Lung (tissue), 12 donors: Measurements from ENCODE around the gene TMEM129. TPM values are rescaled to one million over a fixed set of nuclear protein-coding genes. Genes with fewer than 3 reads are reported as not detected.

Source experiments
- ATAC-seq: fragments of 200-7000 bp; cut with Tn5 transposase; one replicate; pipeline ENCODE4 v1.9.1; 2020; ENCODE audit warnings: moderate number of reproducible peaks; ENCODE audit not compliant: insufficient read depth, low FRiP score
- DNase-seq, 3 donors: peaks; one replicate each; pipeline ENCODE4 v3.0.0-alpha.2; 2013 to 2017
- H3K27ac ChIP-seq, 2 donors: one replicate each; pipeline ENCODE4 v1.5.1; 2013; ENCODE audit warnings: mild to moderate bottlenecking in 2 of 2, moderate library complexity in 2 of 2, control low read depth in 1 of 2, inconsistent platforms in 1 of 2, low read depth in 1 of 2, low read length in 1 of 2
- H3K27me3 ChIP-seq, 3 donors: one replicate each; pipeline ENCODE4 v1.5.1; 2013; ENCODE audit warnings: low read length in 2 of 3; ENCODE audit not compliant: control insufficient read depth in 3 of 3, insufficient read depth in 3 of 3
- H3K36me3 ChIP-seq, 4 donors: one replicate each; pipeline ENCODE4 v1.5.1; 2013; ENCODE audit warnings: low read length in 4 of 4, mild to moderate bottlenecking in 1 of 4, moderate library complexity in 1 of 4; ENCODE audit not compliant: control insufficient read depth in 4 of 4, insufficient read depth in 4 of 4
- H3K4me1 ChIP-seq, 5 donors: one replicate each; pipeline ENCODE4 v1.5.1; 2013; ENCODE audit warnings: low read length in 5 of 5, mild to moderate bottlenecking in 2 of 5, moderate library complexity in 1 of 5; ENCODE audit not compliant: control insufficient read depth in 5 of 5, insufficient read depth in 5 of 5
- H3K4me3 ChIP-seq: one replicate; pipeline ENCODE4 v1.5.1; 2013; ENCODE audit warnings: mild to moderate bottlenecking, control low read depth, moderate library complexity
- H3K9ac ChIP-seq, 2 donors: one replicate each; pipeline ENCODE4 v1.5.1; 2013; ENCODE audit warnings: low read length in 2 of 2, control low read depth in 1 of 2; ENCODE audit not compliant: insufficient read depth in 1 of 2
- H3K9me3 ChIP-seq, 4 donors: one replicate each; pipeline ENCODE4 v1.5.1; 2013; ENCODE audit warnings: low read length in 3 of 4, mild to moderate bottlenecking in 1 of 4, moderate library complexity in 1 of 4; ENCODE audit not compliant: control insufficient read depth in 4 of 4, insufficient read depth in 3 of 4
- CTCF ChIP-seq: IDR thresholded peaks from 2 replicates; pipeline ENCODE4 v1.5.1; 2012; ENCODE audit warnings: mild to moderate bottlenecking; ENCODE audit errors: control extremely low read depth, extremely low read depth
- WGBS, 2 donors: extraction: QIAGEN DNeasy Blood & Tissue Kit; methylation state at CpG; one replicate each; pipeline ENCODE4 v1.1.7; 2013; 5-methylcytosine and 5-hydroxymethylcytosine counted together
- polyA plus RNA-seq, 2 donors: library from polyadenylated mRNA; stranded (reverse); fragments of 200-250 nt; gene quantifications; one replicate each; pipeline ENCODE4 v1.2.1, GENCODE V29; 2013
- total RNA-seq, 2 donors: library from RNA; depleted of rRNA in 1 of 2; stranded (reverse); fragments of >200 nt in 1 of 2; gene quantifications; one replicate each; pipeline ENCODE4 v1.2.1, GENCODE V29; 2014 to 2021
- donor health status: control.
- donor health status: control.
- donor health status: Bipolar disorder and iron deficiency.
- donor health status: healthy.
- donor health status: DM: yes; HTN: yes; CAD: no.

TMEM129 gene
- total and polyA plus RNA-seq, 4 donors: 16.6 to 45.2 (median 37.8) TPM

GRCh38 chr4:1684506-1685234 lies 36.5 kb downstream of the TMEM129 start:
- peak overlapping the region; percentile 44 for H3K4me3 ChIP-seq
- no peak overlapping the region for H3K9ac ChIP-seq
- peaks cover 0 to 14% (median 4%) of the 10 kb centered on the region in 5 donors for H3K4me1 ChIP-seq
- no peaks in the 10 kb centered on the region for H3K36me3 ChIP-seq
- TF ChIP-seq CTCF: no peak
- DNase-seq (no peak), ATAC-seq (no peak)
- no peaks in the 10 kb centered on the region for H3K9me3 ChIP-seq
- 26 to 46% methylated on average over 50 to 66 of the region's 66 CpGs for WGBS, 2 donors
- H3K27ac ChIP-seq: peak overlapping the region; percentile 3 to 72
- no peaks in the 10 kb centered on the region for H3K27me3 ChIP-seq

- 0 to 1% methylated on average over 67 to 118 of the region's 118 CpGs for WGBS, 2 donors
- Histone ChIP-seq H3K27ac (peak within 1 kb of the TSS; percentile 79 to 92), H3K36me3 (no peaks in the 10 kb centered on the region), H3K9ac (peak within 1 kb of the TSS in 1 of 2 donors; percentile 46), H3K4me3 (peak within 1 kb of the TSS; percentile 57), H3K27me3 (no peaks in the 10 kb centered on the region), H3K4me1 (peaks cover 0 to 14% (median 4%) of the 10 kb centered on the region in 5 donors), H3K9me3 (no peaks in the 10 kb centered on the region)
- TF ChIP-seq CTCF: no peak
- ATAC-seq (peak; percentile 94), DNase-seq (peak; percentile 86 to 93 (median 92))
These were observed 37.2 kb downstream of the TMEM129 start, which contains the start of gene FAM53A for GRCh38 chr4:1683736-1684505. FAM53A (minus strand) TSS chr4:1684313; CDS start chr4:1668741, 15,572 bp downstream.

- DNase-seq (peak; percentile 21 to 57 (median 44)), ATAC-seq (no peak)
- H3K4me3 ChIP-seq: peak overlapping the region; percentile 57
- 5 to 6% methylated on average over 13 of the region's 13 CpGs for WGBS, 2 donors
- no peaks in the 10 kb centered on the region for H3K27me3 ChIP-seq
- no peak for TF ChIP-seq CTCF
- H3K4me1 ChIP-seq: peaks cover 0 to 14% (median 4%) of the 10 kb centered on the region in 5 donors
- peak overlapping the region; percentile 79 to 92 for H3K27ac ChIP-seq
- H3K9me3 ChIP-seq: no peaks in the 10 kb centered on the region
- H3K36me3 ChIP-seq: no peaks in the 10 kb centered on the region
- H3K9ac ChIP-seq: peak overlapping the region in 1 of 2 donors; percentile 46
These were observed 37.8 kb downstream of the TMEM129 start for GRCh38 chr4:1683261-1683735.
